ENCODE data around the gene SOWAHA.

The SOWAHA gene

DNA sequence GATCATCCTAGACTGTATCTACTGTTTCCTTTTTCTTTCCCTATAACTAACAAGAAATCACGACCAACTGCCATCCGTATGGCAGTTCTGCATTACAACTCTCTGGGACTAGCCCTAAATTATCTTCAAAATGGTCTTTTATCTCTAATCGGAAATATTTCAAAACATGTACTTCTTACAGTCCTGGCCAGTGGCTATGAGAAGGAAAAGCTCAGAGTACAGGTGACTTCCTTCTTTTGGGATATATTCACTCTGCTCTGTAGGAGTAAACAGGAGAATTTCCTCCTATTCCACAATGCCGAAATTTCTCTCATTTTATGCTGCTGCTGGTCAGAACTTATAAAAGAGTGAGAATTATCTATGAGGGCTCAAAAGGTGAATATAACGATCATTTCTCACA lies 34.2 kb upstream of the SOWAHA start:
- H3K4me3 ChIP-seq (ENCODE audit: low read depth, low read length), result no peak overlapping the region
- TF ChIP-seq POLR2A (IDR thresholded peaks at IDR 0.05; ENCODE audit: extremely low read depth, insufficient read length) (no peak), MYC (IDR thresholded peaks at IDR 0.05; ENCODE audit: low read depth, low read length) (no peak)
- TF ChIP-seq, protein P1, sequence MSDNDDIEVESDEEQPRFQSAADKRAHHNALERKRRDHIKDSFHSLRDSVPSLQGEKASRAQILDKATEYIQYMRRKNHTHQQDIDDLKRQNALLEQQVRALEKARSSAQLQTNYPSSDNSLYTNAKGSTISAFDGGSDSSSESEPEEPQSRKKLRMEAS (IDR thresholded peaks at IDR 0.05; ENCODE audit: low read depth, low read length), result no peak
- TF ChIP-seq, protein P2, sequence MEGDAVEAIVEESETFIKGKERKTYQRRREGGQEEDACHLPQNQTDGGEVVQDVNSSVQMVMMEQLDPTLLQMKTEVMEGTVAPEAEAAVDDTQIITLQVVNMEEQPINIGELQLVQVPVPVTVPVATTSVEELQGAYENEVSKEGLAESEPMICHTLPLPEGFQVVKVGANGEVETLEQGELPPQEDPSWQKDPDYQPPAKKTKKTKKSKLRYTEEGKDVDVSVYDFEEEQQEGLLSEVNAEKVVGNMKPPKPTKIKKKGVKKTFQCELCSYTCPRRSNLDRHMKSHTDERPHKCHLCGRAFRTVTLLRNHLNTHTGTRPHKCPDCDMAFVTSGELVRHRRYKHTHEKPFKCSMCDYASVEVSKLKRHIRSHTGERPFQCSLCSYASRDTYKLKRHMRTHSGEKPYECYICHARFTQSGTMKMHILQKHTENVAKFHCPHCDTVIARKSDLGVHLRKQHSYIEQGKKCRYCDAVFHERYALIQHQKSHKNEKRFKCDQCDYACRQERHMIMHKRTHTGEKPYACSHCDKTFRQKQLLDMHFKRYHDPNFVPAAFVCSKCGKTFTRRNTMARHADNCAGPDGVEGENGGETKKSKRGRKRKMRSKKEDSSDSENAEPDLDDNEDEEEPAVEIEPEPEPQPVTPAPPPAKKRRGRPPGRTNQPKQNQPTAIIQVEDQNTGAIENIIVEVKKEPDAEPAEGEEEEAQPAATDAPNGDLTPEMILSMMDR (IDR thresholded peaks at IDR 0.05; ENCODE audit: low read depth, low read length), result no peak
- no peak for DNase-seq (ENCODE audit: low read depth)

DNA sequence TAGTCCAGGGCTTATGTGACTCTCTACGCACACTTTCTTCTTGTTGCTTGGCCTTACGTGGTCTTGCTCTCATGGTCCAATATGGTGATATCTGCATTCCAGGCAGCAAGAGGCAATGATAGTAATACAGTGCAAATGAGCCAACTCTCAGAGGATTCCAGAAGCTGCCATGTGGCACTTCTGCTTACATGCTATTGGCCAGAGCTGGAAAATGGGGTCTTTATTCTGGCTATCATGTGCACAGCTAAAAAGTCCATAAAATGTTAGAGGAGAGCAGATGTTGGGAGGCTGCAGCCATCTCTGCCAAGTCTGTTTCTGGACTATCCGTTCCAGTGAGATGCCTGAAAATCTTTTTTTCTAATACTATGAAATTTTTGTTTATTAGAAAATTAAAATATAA lies 33.1 kb upstream of the SOWAHA start:
- TF ChIP-seq, protein P2 (IDR thresholded peaks at IDR 0.05; ENCODE audit: low read depth, low read length), result no peak
- TF ChIP-seq POLR2A (IDR thresholded peaks at IDR 0.05; ENCODE audit: extremely low read depth, insufficient read length) (no peak), MYC (IDR thresholded peaks at IDR 0.05; ENCODE audit: low read depth, low read length) (no peak)
- TF ChIP-seq, protein P1 (IDR thresholded peaks at IDR 0.05; ENCODE audit: low read depth, low read length), result no peak
- no peak overlapping the region for H3K4me3 ChIP-seq (ENCODE audit: low read depth, low read length)
- no peak for DNase-seq (ENCODE audit: low read depth)

DNA sequence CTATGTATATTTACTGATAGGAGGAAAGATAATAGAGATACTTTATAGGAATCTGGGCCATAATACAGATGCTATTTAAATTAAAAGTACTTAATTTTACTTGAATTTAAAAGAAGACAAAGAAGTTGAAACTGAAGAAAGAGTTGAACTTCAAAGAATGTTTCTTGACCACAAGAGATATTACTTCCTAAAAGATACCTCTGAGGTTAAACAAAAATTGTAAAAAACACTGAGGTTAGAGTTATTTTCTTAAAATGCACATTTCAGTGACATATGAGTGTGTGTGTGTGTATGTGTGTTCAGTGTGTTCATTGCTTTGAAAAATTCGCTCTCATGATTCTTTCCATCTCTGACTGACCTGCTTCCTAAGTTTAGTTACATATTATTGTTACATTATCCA lies 32.5 kb upstream of the SOWAHA start:
- no peak for DNase-seq (ENCODE audit: low read depth)
- TF ChIP-seq, protein P2 (IDR thresholded peaks at IDR 0.05; ENCODE audit: low read depth, low read length), result no peak
- TF ChIP-seq, protein P1 (IDR thresholded peaks at IDR 0.05; ENCODE audit: low read depth, low read length), result no peak
- no peak for TF ChIP-seq MYC (IDR thresholded peaks at IDR 0.05; ENCODE audit: low read depth, low read length)
- TF ChIP-seq POLR2A (IDR thresholded peaks at IDR 0.05; ENCODE audit: extremely low read depth, insufficient read length), result no peak
- H3K4me3 ChIP-seq (ENCODE audit: low read depth, low read length), result no peak overlapping the region

DNA sequence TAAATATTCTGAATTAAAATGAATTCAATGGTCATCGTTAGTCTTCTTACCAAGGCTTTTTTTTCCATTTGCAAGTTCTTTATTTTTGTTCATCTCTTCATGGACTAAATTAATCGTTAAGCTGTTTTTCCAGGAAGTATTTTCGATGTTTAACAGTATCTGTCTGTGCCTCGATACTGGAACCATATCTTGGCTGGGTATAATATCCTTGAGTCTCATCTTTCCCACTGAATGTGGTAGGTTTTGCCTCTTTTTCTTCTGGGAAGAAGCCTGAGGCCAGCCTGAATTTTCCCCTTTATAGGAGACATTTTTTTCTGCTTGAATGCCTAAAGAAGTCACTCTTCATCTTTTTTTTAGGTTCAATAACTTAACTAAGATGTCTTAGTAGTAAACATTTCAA lies 32.1 kb upstream of the SOWAHA start:
- no peak for DNase-seq (ENCODE audit: low read depth)
- H3K4me3 ChIP-seq (ENCODE audit: low read depth, low read length), result no peak overlapping the region
- TF ChIP-seq, protein P1 (IDR thresholded peaks at IDR 0.05; ENCODE audit: low read depth, low read length), result no peak
- TF ChIP-seq MYC (IDR thresholded peaks at IDR 0.05; ENCODE audit: low read depth, low read length), result no peak

DNA sequence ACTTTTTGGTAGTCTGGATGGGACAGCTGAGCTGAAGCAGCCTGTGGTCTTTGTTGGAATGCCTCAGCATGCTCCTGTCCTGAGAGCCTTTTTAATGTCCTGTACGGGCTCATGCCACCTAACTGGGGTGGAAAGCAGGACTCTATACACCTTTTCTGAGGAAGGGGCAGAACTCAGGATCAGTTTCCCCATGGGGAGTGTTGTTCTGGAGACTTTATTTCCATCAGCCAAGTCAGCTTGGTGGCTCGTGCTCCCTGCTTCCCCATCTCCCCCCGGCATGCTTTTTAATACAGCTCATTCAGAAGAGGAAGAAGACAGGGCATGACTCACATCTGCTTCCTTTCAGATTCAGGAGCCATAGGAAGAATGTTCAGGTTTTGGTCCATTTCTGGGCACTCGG lies 31.0 kb upstream of the SOWAHA start:
- peak; percentile 64 for DNase-seq (ENCODE audit: low read depth)
- no peak overlapping the region for H3K4me3 ChIP-seq (ENCODE audit: low read depth, low read length)
- TF ChIP-seq, protein P2 (IDR thresholded peaks at IDR 0.05; ENCODE audit: low read depth, low read length), result no peak
- TF ChIP-seq, protein P1 (IDR thresholded peaks at IDR 0.05; ENCODE audit: low read depth, low read length), result peak; percentile 63
- TF ChIP-seq MYC (IDR thresholded peaks at IDR 0.05; ENCODE audit: low read depth, low read length), result peak; percentile 28; the same call in 1 of the 2 replicates

DNA sequence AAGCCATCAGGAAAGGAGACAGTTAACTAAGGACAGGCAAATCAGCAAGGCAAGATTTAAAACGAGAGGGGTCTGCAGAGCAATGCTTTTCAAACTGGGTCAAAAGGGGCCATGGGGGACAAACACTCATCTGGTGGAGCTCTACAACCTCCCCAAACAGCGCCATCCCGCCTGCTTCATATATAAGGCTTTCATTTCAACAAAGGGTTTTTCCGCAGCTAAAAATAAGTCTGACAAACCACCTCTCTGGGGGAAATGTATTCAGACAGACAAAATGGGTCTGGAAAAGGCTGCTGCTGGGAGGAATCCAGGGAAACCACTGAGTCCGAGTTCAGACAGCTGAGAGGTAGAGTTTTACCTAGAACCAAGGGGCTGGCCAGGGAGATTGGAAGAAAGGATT lies 27.7 kb upstream of the SOWAHA start:
- H3K4me3 ChIP-seq (ENCODE audit: low read depth, low read length), result no peak overlapping the region
- no peak for DNase-seq (ENCODE audit: low read depth)
- TF ChIP-seq MYC (IDR thresholded peaks at IDR 0.05; ENCODE audit: low read depth, low read length), result no peak
- TF ChIP-seq POLR2A (IDR thresholded peaks at IDR 0.05; ENCODE audit: extremely low read depth, insufficient read length), result no peak
- TF ChIP-seq, protein P1 (IDR thresholded peaks at IDR 0.05; ENCODE audit: low read depth, low read length), result no peak
- TF ChIP-seq, protein P2 (IDR thresholded peaks at IDR 0.05; ENCODE audit: low read depth, low read length), result no peak

All from NB4 (cell line).